SK-N-SH (cell line): ENCODE data around the gene PARS2. TPM values are rescaled to one million over a fixed set of nuclear protein-coding genes. Genes with fewer than 3 reads are reported as not detected.

Experiments
- CTCF ChIA-PET: fragments of 300-600, 350-600 bp; formaldehyde crosslinking; extraction: SDS; loops from one replicate; lab custom pipeline; 2021; lab: Yijun Ruan, JAX
- POLR2A ChIA-PET: fragments of 350-600 bp; sonication (Branson Sonifier 250); formaldehyde crosslinking; extraction: SDS; loops from one replicate; lab custom pipeline; 2020; ENCODE audit warnings: antibody characterized with exemption, inconsistent platforms; lab: Yijun Ruan, JAX
- DNase-seq: peaks from one replicate; pipeline ENCODE4 v3.0.0; 2012
- H2AFZ ChIP-seq: fragments of 200-600 bp; sonication (generic); 2 replicates; pipeline ENCODE4 v1.8.1; 2016; ENCODE audit warnings: antibody characterized with exemption, mild to moderate bottlenecking, low read depth
- H3F3A ChIP-seq: fragments of 200-600 bp; sonication (generic); replicated peaks from 2 replicates; pipeline ENCODE3; 2016; ENCODE audit warnings: antibody characterized with exemption, mild to moderate bottlenecking; ENCODE audit not compliant: insufficient read depth
- H3K27ac ChIP-seq, 2 experiments: fragments of 200-500 bp in 1 of 2; fragments of 200-600 bp in 1 of 2; sonication (Bioruptor generic) in 1 of 2; sonication (generic), shearing (Covaris generic) in 1 of 2; 2 replicates each; pipeline versions ENCODE4 v1.5.1 to v1.6.1; 2014 to 2016; ENCODE audit warnings: low read depth in 2 of 2, inconsistent platforms in 1 of 2, low read length in 1 of 2, mild to moderate bottlenecking in 1 of 2, mixed read lengths in 1 of 2
- H3K27me3 ChIP-seq: fragments of 200-600 bp; sonication (generic), shearing (Covaris generic); 2 replicates; pipeline ENCODE4 v1.6.1; 2016; ENCODE audit warnings: mixed run types; ENCODE audit not compliant: insufficient read depth
- H3K36me3 ChIP-seq, 2 experiments: fragments of 200-500 bp in 1 of 2; fragments of 200-600 bp in 1 of 2; sonication (Bioruptor generic) in 1 of 2; sonication (generic) in 1 of 2; replicated peaks in 1 of 2; 2 replicates each; pipeline versions ENCODE3 to v1.5.1; 2014 to 2016; ENCODE audit warnings: low read length in 1 of 2, mild to moderate bottlenecking in 1 of 2; ENCODE audit not compliant: insufficient read depth in 2 of 2, control insufficient read depth in 1 of 2
- H3K4me1 ChIP-seq, 2 experiments: fragments of 200-500 bp in 1 of 2; fragments of 200-600 bp in 1 of 2; sonication (Bioruptor generic) in 1 of 2; sonication (generic), shearing (Covaris generic) in 1 of 2; 2 replicates each; pipeline versions ENCODE4 v1.5.1 to v1.6.1; 2014 to 2016; ENCODE audit warnings: low read depth in 1 of 2, low read length in 1 of 2, mixed run types in 1 of 2; ENCODE audit not compliant: insufficient read depth in 2 of 2, control insufficient read depth in 1 of 2
- H3K4me2 ChIP-seq: fragments of 200-600 bp; sonication (generic), shearing (Covaris generic); 2 replicates; pipeline ENCODE4 v1.6.1; 2017; ENCODE audit warnings: mixed run types
- H3K4me3 ChIP-seq, 2 experiments: fragments of 200-500 bp in 1 of 2; fragments of 200-600 bp in 1 of 2; sonication (Bioruptor generic) in 1 of 2; sonication (generic), shearing (Covaris generic) in 1 of 2; 2 replicates each; pipeline versions ENCODE4 v1.5.1 to v1.8.1; 2014 to 2016; ENCODE audit warnings: low read depth in 2 of 2, inconsistent platforms in 1 of 2, low read length in 1 of 2, mild to moderate bottlenecking in 1 of 2, mixed read lengths in 1 of 2, moderate library complexity in 1 of 2
- H3K79me2 ChIP-seq: fragments of 200-600 bp; sonication (generic); 2 replicates; pipeline ENCODE4 v1.8.1; 2017; ENCODE audit warnings: mild to moderate bottlenecking; ENCODE audit not compliant: insufficient read depth
- H3K9ac ChIP-seq: fragments of 200-600 bp; sonication (generic); 2 replicates; pipeline ENCODE4 v1.6.1; 2017; ENCODE audit warnings: mixed run types
- H3K9me2 ChIP-seq: fragments of 200-600 bp; sonication (generic); 2 replicates; pipeline ENCODE4 v1.6.1; 2017; ENCODE audit warnings: mixed run types
- H3K9me3 ChIP-seq: fragments of 200-600 bp; sonication (generic); 2 replicates; pipeline ENCODE4 v1.6.1; 2017; ENCODE audit warnings: mixed run types, mild to moderate bottlenecking, moderate library complexity
- H4K20me1 ChIP-seq: fragments of 200-600 bp; sonication (generic); 2 replicates; pipeline ENCODE4 v1.6.1; 2017; ENCODE audit warnings: mild to moderate bottlenecking, mixed run types; ENCODE audit not compliant: insufficient read depth
- CHD2 ChIP-seq: fragments of 150-350 bp; IDR thresholded peaks from 2 replicates; pipeline ENCODE4 v1.6.1; 2018; ENCODE audit warnings: low read length; ENCODE audit not compliant: partially characterized antibody
- ELF1 ChIP-seq: IDR thresholded peaks from 2 replicates; pipeline ENCODE4 v1.4.0; 2012
- EP300 ChIP-seq, 2 experiments: IDR thresholded peaks; 2 replicates each; pipeline versions ENCODE4 v1.4.0 to v1.6.1; 2012; ENCODE audit warnings: borderline replicate concordance in 1 of 2, low read depth in 1 of 2, low read length in 1 of 2
- FOXJ3 ChIP-seq: sonication (generic); formaldehyde crosslinking; IDR thresholded peaks from 2 replicates; pipeline ENCODE4 v1.5.1; 2020; ENCODE audit warnings: mild to moderate bottlenecking, missing genetic modification reagents
- FOXM1 ChIP-seq: IDR thresholded peaks from 2 replicates; pipeline ENCODE4 v1.4.0; 2012; ENCODE audit warnings: low read depth, mild to moderate bottlenecking
- GABPA ChIP-seq: IDR thresholded peaks from 2 replicates; pipeline ENCODE4 v1.4.0; 2012; ENCODE audit warnings: low read depth, mild to moderate bottlenecking
- GATA2 ChIP-seq: sonication (generic); formaldehyde crosslinking; IDR thresholded peaks from 2 replicates; pipeline ENCODE4 v1.5.0; 2020; ENCODE audit warnings: mild to moderate bottlenecking, missing genetic modification reagents
- MEF2A ChIP-seq: IDR thresholded peaks from 2 replicates; pipeline ENCODE4 v1.4.0; 2012; ENCODE audit warnings: low read depth, borderline replicate concordance
- MXI1 ChIP-seq: IDR thresholded peaks from 2 replicates; pipeline ENCODE4 v1.6.1; 2012; ENCODE audit warnings: mild to moderate bottlenecking, low read depth, low read length, improper control_type of control experiment
- NFIC ChIP-seq: IDR thresholded peaks from 2 replicates; pipeline ENCODE4 v1.4.0; 2012; ENCODE audit warnings: borderline replicate concordance
- NRF1 ChIP-seq: IDR thresholded peaks from 2 replicates; pipeline ENCODE4 v1.6.1; 2012; ENCODE audit warnings: low read depth, mild to moderate bottlenecking, low read length
- PBX3 ChIP-seq: IDR thresholded peaks from 2 replicates; pipeline ENCODE4; 2012
- POLR2AphosphoS5 ChIP-seq: IDR thresholded peaks from 2 replicates; pipeline ENCODE4 v1.6.1; 2012; ENCODE audit warnings: low read depth, low read length
- RCOR1 ChIP-seq: fragments of 150-350 bp; IDR thresholded peaks from 2 replicates; pipeline ENCODE4 v1.6.1; 2017; ENCODE audit warnings: antibody characterized with exemption, low read length
- RFX5 ChIP-seq: IDR thresholded peaks from 2 replicates; pipeline ENCODE4 v1.6.1; 2012; ENCODE audit warnings: mild to moderate bottlenecking, improper control_type of control experiment, low read length
- SIN3A ChIP-seq: IDR thresholded peaks from 2 replicates; pipeline ENCODE4 v1.6.1; 2012; ENCODE audit warnings: low read depth, mild to moderate bottlenecking, low read length, moderate library complexity, borderline replicate concordance
- SMC3 ChIP-seq: IDR thresholded peaks from 2 replicates; pipeline ENCODE4 v1.6.1; 2012; ENCODE audit warnings: low read depth, low read length, improper control_type of control experiment
- TCF12 ChIP-seq: IDR thresholded peaks from 2 replicates; pipeline ENCODE4 v1.4.0; 2012
- WGBS: methylation state at CpG from one replicate; pipeline ENCODE4 v1.1.6; 2017; ENCODE audit warnings: low lambda C conversion rate; 5-methylcytosine and 5-hydroxymethylcytosine counted together
- polyA plus RNA-seq, 3 experiments: library from polyadenylated mRNA; depleted of rRNA; stranded (reverse); fragments of >200 nt; gene quantifications; 2 replicates each; pipeline ENCODE4 v1.2.3, GENCODE V29; 2012
- TF ChIP-seq, protein P1 (sequence below): IDR thresholded peaks from 2 replicates; pipeline ENCODE4 v1.4.0; 2012; ENCODE audit warnings: low read depth, borderline replicate concordance
- TF ChIP-seq, protein P2 (sequence below): IDR thresholded peaks from 2 replicates; pipeline ENCODE4 v1.4.0; 2012; ENCODE audit warnings: low read depth
- TF ChIP-seq, protein P3 (sequence below): fragments of 200-600 bp; sonication (generic); IDR thresholded peaks from 2 replicates; pipeline ENCODE4 v1.6.1; 2017; ENCODE audit warnings: antibody characterized with exemption, mild to moderate bottlenecking, moderate library complexity

PARS2 gene
- polyA plus RNA-seq, 1 of the 3 experiments (the other 2 are of a cell fraction), result 3.2 TPM

- H3K9ac ChIP-seq, result no peak overlapping the region
- H4K20me1 ChIP-seq, result no peaks in the 10 kb centered on the region
- no peak for TF ChIP-seq SMC3
- TF ChIP-seq, protein P1, sequence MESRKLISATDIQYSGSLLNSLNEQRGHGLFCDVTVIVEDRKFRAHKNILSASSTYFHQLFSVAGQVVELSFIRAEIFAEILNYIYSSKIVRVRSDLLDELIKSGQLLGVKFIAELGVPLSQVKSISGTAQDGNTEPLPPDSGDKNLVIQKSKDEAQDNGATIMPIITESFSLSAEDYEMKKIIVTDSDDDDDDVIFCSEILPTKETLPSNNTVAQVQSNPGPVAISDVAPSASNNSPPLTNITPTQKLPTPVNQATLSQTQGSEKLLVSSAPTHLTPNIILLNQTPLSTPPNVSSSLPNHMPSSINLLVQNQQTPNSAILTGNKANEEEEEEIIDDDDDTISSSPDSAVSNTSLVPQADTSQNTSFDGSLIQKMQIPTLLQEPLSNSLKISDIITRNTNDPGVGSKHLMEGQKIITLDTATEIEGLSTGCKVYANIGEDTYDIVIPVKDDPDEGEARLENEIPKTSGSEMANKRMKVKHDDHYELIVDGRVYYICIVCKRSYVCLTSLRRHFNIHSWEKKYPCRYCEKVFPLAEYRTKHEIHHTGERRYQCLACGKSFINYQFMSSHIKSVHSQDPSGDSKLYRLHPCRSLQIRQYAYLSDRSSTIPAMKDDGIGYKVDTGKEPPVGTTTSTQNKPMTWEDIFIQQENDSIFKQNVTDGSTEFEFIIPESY, result no peak
- no peak for TF ChIP-seq MXI1
- no peak for TF ChIP-seq GABPA
- TF ChIP-seq FOXJ3, result no peak
- no peak for TF ChIP-seq PBX3
- TF ChIP-seq RFX5, result no peak
- no peak for TF ChIP-seq NFIC
- TF ChIP-seq TCF12, result no peak
- no peak for TF ChIP-seq POLR2AphosphoS5
- no peak for TF ChIP-seq MEF2A
- TF ChIP-seq ELF1, result no peak
- TF ChIP-seq CHD2, result no peak
- TF ChIP-seq GATA2 (CRISPR knock-in tag), result no peak
- no peak for TF ChIP-seq FOXM1
- no peak for TF ChIP-seq SIN3A
- no peak for TF ChIP-seq RCOR1
- POLR2A ChIA-PET, result no interaction called here
- H3K4me3 ChIP-seq, result no peak overlapping the region
- no peaks in the 10 kb centered on the region for H3K9me2 ChIP-seq
- peaks cover 0 to 5% of the 10 kb centered on the region in 2 experiments; a peak in 2 of 4 replicates for H3K4me1 ChIP-seq
- 85% methylated on average over 10 of the region's 10 CpGs for WGBS
- no peak overlapping the region for H3K4me2 ChIP-seq
- H3F3A ChIP-seq, result no peaks in the 10 kb centered on the region
- H3K79me2 ChIP-seq, result peaks cover 8% of the 10 kb centered on the region
- CTCF ChIA-PET, result no interaction called here
- no peak overlapping the region for H3K27ac ChIP-seq
- no peak for DNase-seq
- no peaks in the 10 kb centered on the region for H3K27me3 ChIP-seq
- H3K9me3 ChIP-seq, result no peaks in the 10 kb centered on the region
- H3K36me3 ChIP-seq, result no peaks in the 10 kb centered on the region
- no peak overlapping the region for H2AFZ ChIP-seq
These were observed 52.8 kb downstream of the PARS2 start for GRCh38 chr1:54711536-54711935.

GRCh38 chr1:54710841-54711240 lies 53.5 kb downstream of the PARS2 start:
- H3K79me2 ChIP-seq, result peaks cover under 1% of the 10 kb centered on the region
- no peaks in the 10 kb centered on the region for H4K20me1 ChIP-seq
- H3F3A ChIP-seq, result no peaks in the 10 kb centered on the region
- no peak for TF ChIP-seq MEF2A
- TF ChIP-seq, protein P2, sequence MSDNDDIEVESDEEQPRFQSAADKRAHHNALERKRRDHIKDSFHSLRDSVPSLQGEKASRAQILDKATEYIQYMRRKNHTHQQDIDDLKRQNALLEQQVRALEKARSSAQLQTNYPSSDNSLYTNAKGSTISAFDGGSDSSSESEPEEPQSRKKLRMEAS, result no peak
- TF ChIP-seq RFX5, result no peak
- TF ChIP-seq EP300 (IDR thresholded peaks at IDR 0.05; ENCODE audit: borderline replicate concordance in 1 of 2, low read depth in 1 of 2, low read length in 1 of 2), result no peak
- no peak for TF ChIP-seq PBX3
- no peak for TF ChIP-seq FOXJ3
- no peak for TF ChIP-seq FOXM1
- no peak for TF ChIP-seq NRF1
- no peak for TF ChIP-seq TCF12
- TF ChIP-seq, protein P3, sequence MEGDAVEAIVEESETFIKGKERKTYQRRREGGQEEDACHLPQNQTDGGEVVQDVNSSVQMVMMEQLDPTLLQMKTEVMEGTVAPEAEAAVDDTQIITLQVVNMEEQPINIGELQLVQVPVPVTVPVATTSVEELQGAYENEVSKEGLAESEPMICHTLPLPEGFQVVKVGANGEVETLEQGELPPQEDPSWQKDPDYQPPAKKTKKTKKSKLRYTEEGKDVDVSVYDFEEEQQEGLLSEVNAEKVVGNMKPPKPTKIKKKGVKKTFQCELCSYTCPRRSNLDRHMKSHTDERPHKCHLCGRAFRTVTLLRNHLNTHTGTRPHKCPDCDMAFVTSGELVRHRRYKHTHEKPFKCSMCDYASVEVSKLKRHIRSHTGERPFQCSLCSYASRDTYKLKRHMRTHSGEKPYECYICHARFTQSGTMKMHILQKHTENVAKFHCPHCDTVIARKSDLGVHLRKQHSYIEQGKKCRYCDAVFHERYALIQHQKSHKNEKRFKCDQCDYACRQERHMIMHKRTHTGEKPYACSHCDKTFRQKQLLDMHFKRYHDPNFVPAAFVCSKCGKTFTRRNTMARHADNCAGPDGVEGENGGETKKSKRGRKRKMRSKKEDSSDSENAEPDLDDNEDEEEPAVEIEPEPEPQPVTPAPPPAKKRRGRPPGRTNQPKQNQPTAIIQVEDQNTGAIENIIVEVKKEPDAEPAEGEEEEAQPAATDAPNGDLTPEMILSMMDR, result no peak
- TF ChIP-seq, all 33 proteins: peak for 0
- Histone ChIP-seq H3K9me2 (no peaks in the 10 kb centered on the region), H3K36me3 (no peaks in the 10 kb centered on the region), H2AFZ (no peak overlapping the region), H3K9me3 (no peaks in the 10 kb centered on the region), H3K4me3 (no peak overlapping the region), H3K9ac (no peak overlapping the region), H3K27me3 (no peaks in the 10 kb centered on the region), H3K27ac (no peak overlapping the region), H3K4me1 (peaks cover 0 to 5% of the 10 kb centered on the region in 2 experiments; a peak in 1 of 4 replicates), H3K4me2 (no peak overlapping the region)
- ChIA-PET POLR2A (no interaction called here), CTCF (no interaction called here)
- 75% methylated on average over 6 of the region's 6 CpGs for WGBS
- no peak for DNase-seq
